SK-N-SH (cell line): ENCODE results near the gene FAM131C. TPM values are rescaled to one million over a fixed set of nuclear protein-coding genes. Genes with fewer than 3 reads are reported as not detected.

Experiments used
- CTCF ChIA-PET: fragments of 300-600, 350-600 bp; formaldehyde crosslinking; extraction: SDS; loops from one replicate; lab custom pipeline; 2021; lab: Yijun Ruan, JAX
- POLR2A ChIA-PET: fragments of 350-600 bp; sonication (Branson Sonifier 250); formaldehyde crosslinking; extraction: SDS; loops from one replicate; lab custom pipeline; 2020; ENCODE audit warnings: antibody characterized with exemption, inconsistent platforms; lab: Yijun Ruan, JAX
- DNase-seq: peaks from one replicate; pipeline ENCODE4 v3.0.0; 2012
- H2AFZ ChIP-seq: fragments of 200-600 bp; sonication (generic); 2 replicates; pipeline ENCODE4 v1.8.1; 2016; ENCODE audit warnings: antibody characterized with exemption, mild to moderate bottlenecking, low read depth
- H3F3A ChIP-seq: fragments of 200-600 bp; sonication (generic); replicated peaks from 2 replicates; pipeline ENCODE3; 2016; ENCODE audit warnings: antibody characterized with exemption, mild to moderate bottlenecking; ENCODE audit not compliant: insufficient read depth
- H3K27ac ChIP-seq, 2 experiments: fragments of 200-500 bp in 1 of 2; fragments of 200-600 bp in 1 of 2; sonication (Bioruptor generic) in 1 of 2; sonication (generic), shearing (Covaris generic) in 1 of 2; 2 replicates each; pipeline versions ENCODE4 v1.5.1 to v1.6.1; 2014 to 2016; ENCODE audit warnings: low read depth in 2 of 2, inconsistent platforms in 1 of 2, low read length in 1 of 2, mild to moderate bottlenecking in 1 of 2, mixed read lengths in 1 of 2
- H3K27me3 ChIP-seq: fragments of 200-600 bp; sonication (generic), shearing (Covaris generic); 2 replicates; pipeline ENCODE4 v1.6.1; 2016; ENCODE audit warnings: mixed run types; ENCODE audit not compliant: insufficient read depth
- H3K36me3 ChIP-seq, 2 experiments: fragments of 200-500 bp in 1 of 2; fragments of 200-600 bp in 1 of 2; sonication (Bioruptor generic) in 1 of 2; sonication (generic) in 1 of 2; replicated peaks in 1 of 2; 2 replicates each; pipeline versions ENCODE3 to v1.5.1; 2014 to 2016; ENCODE audit warnings: low read length in 1 of 2, mild to moderate bottlenecking in 1 of 2; ENCODE audit not compliant: insufficient read depth in 2 of 2, control insufficient read depth in 1 of 2
- H3K4me1 ChIP-seq, 2 experiments: fragments of 200-500 bp in 1 of 2; fragments of 200-600 bp in 1 of 2; sonication (Bioruptor generic) in 1 of 2; sonication (generic), shearing (Covaris generic) in 1 of 2; 2 replicates each; pipeline versions ENCODE4 v1.5.1 to v1.6.1; 2014 to 2016; ENCODE audit warnings: low read depth in 1 of 2, low read length in 1 of 2, mixed run types in 1 of 2; ENCODE audit not compliant: insufficient read depth in 2 of 2, control insufficient read depth in 1 of 2
- H3K4me2 ChIP-seq: fragments of 200-600 bp; sonication (generic), shearing (Covaris generic); 2 replicates; pipeline ENCODE4 v1.6.1; 2017; ENCODE audit warnings: mixed run types
- H3K4me3 ChIP-seq, 2 experiments: fragments of 200-500 bp in 1 of 2; fragments of 200-600 bp in 1 of 2; sonication (Bioruptor generic) in 1 of 2; sonication (generic), shearing (Covaris generic) in 1 of 2; 2 replicates each; pipeline versions ENCODE4 v1.5.1 to v1.8.1; 2014 to 2016; ENCODE audit warnings: low read depth in 2 of 2, inconsistent platforms in 1 of 2, low read length in 1 of 2, mild to moderate bottlenecking in 1 of 2, mixed read lengths in 1 of 2, moderate library complexity in 1 of 2
- H3K79me2 ChIP-seq: fragments of 200-600 bp; sonication (generic); 2 replicates; pipeline ENCODE4 v1.8.1; 2017; ENCODE audit warnings: mild to moderate bottlenecking; ENCODE audit not compliant: insufficient read depth
- H3K9ac ChIP-seq: fragments of 200-600 bp; sonication (generic); 2 replicates; pipeline ENCODE4 v1.6.1; 2017; ENCODE audit warnings: mixed run types
- H3K9me2 ChIP-seq: fragments of 200-600 bp; sonication (generic); 2 replicates; pipeline ENCODE4 v1.6.1; 2017; ENCODE audit warnings: mixed run types
- H3K9me3 ChIP-seq: fragments of 200-600 bp; sonication (generic); 2 replicates; pipeline ENCODE4 v1.6.1; 2017; ENCODE audit warnings: mixed run types, mild to moderate bottlenecking, moderate library complexity
- H4K20me1 ChIP-seq: fragments of 200-600 bp; sonication (generic); 2 replicates; pipeline ENCODE4 v1.6.1; 2017; ENCODE audit warnings: mild to moderate bottlenecking, mixed run types; ENCODE audit not compliant: insufficient read depth
- ELF1 ChIP-seq: IDR thresholded peaks from 2 replicates; pipeline ENCODE4 v1.4.0; 2012
- FOSL2 ChIP-seq: IDR thresholded peaks from 2 replicates; pipeline ENCODE4 v1.4.0; 2012; ENCODE audit warnings: low read depth, mild to moderate bottlenecking, moderate library complexity, borderline replicate concordance
- FOXM1 ChIP-seq: IDR thresholded peaks from 2 replicates; pipeline ENCODE4 v1.4.0; 2012; ENCODE audit warnings: low read depth, mild to moderate bottlenecking
- JUND ChIP-seq: IDR thresholded peaks from 2 replicates; pipeline ENCODE4 v1.4.0; 2012
- MAX ChIP-seq: IDR thresholded peaks from 2 replicates; pipeline ENCODE4 v1.4.0; 2012; ENCODE audit warnings: low read depth
- MEF2A ChIP-seq: IDR thresholded peaks from 2 replicates; pipeline ENCODE4 v1.4.0; 2012; ENCODE audit warnings: low read depth, borderline replicate concordance
- NFIC ChIP-seq: IDR thresholded peaks from 2 replicates; pipeline ENCODE4 v1.4.0; 2012; ENCODE audit warnings: borderline replicate concordance
- NRF1 ChIP-seq: IDR thresholded peaks from 2 replicates; pipeline ENCODE4 v1.6.1; 2012; ENCODE audit warnings: low read depth, mild to moderate bottlenecking, low read length
- POLR2AphosphoS5 ChIP-seq: IDR thresholded peaks from 2 replicates; pipeline ENCODE4 v1.6.1; 2012; ENCODE audit warnings: low read depth, low read length
- RCOR1 ChIP-seq: fragments of 150-350 bp; IDR thresholded peaks from 2 replicates; pipeline ENCODE4 v1.6.1; 2017; ENCODE audit warnings: antibody characterized with exemption, low read length
- RFX5 ChIP-seq: IDR thresholded peaks from 2 replicates; pipeline ENCODE4 v1.6.1; 2012; ENCODE audit warnings: mild to moderate bottlenecking, improper control_type of control experiment, low read length
- RXRA ChIP-seq: IDR thresholded peaks from 2 replicates; pipeline ENCODE4 v1.4.0; 2012; ENCODE audit warnings: low read depth, mild to moderate bottlenecking, borderline replicate concordance
- TAF1 ChIP-seq: IDR thresholded peaks from 2 replicates; pipeline ENCODE4 v1.6.1; 2012; ENCODE audit warnings: low read depth, mild to moderate bottlenecking, low read length, moderate library complexity, borderline replicate concordance
- TEAD4 ChIP-seq: IDR thresholded peaks from 2 replicates; pipeline ENCODE4 v1.4.0; 2012; ENCODE audit warnings: mild to moderate bottlenecking, borderline replicate concordance; ENCODE audit not compliant: insufficient read depth
- USF2 ChIP-seq: fragments of 150-350 bp; IDR thresholded peaks from 2 replicates; pipeline ENCODE4 v1.6.1; 2017; ENCODE audit warnings: antibody characterized with exemption, low read length, low read depth, borderline replicate concordance
- WGBS: methylation state at CpG from one replicate; pipeline ENCODE4 v1.1.6; 2017; ENCODE audit warnings: low lambda C conversion rate; 5-methylcytosine and 5-hydroxymethylcytosine counted together
- polyA plus RNA-seq, 3 experiments: library from polyadenylated mRNA; depleted of rRNA; stranded (reverse); fragments of >200 nt; gene quantifications; 2 replicates each; pipeline ENCODE4 v1.2.3, GENCODE V29; 2012
- TF ChIP-seq, protein P1 (sequence below): IDR thresholded peaks from 2 replicates; pipeline ENCODE4 v1.6.1; 2012; ENCODE audit warnings: mild to moderate bottlenecking, low read depth, low read length, moderate library complexity
- TF ChIP-seq, protein P2 (sequence below): IDR thresholded peaks from 2 replicates; pipeline ENCODE4 v1.4.0; 2012; ENCODE audit warnings: low read depth, borderline replicate concordance

Gene FAM131C
- polyA plus RNA-seq, 1 of the 3 experiments (the other 2 are of a cell fraction): 1.6 TPM

DNA sequence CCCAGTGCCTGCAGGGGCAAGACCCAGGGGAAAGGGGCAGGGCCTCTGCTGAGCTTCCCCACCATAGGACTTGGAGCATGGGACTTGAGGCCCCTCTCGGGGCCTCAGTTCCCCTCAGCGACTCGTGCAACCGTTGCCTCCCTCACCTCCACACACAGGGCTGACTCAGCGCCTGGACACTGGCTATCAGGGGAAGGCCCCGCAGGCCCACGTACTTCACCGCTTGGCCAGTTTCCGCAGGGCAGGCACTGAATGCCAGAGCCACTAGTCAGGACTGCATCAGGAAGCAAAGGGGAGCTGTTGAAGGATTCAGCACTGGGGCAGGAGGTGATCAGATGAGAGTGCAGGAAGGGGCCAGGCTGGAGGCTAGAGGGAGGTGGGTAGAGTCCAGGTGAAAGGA lies 15.5 kb upstream of the FAM131C start:
- TF ChIP-seq MAX: 0 out of 2 replicates have a peak, but pooled peaks have one; percentile 21
- TF ChIP-seq, protein P1, sequence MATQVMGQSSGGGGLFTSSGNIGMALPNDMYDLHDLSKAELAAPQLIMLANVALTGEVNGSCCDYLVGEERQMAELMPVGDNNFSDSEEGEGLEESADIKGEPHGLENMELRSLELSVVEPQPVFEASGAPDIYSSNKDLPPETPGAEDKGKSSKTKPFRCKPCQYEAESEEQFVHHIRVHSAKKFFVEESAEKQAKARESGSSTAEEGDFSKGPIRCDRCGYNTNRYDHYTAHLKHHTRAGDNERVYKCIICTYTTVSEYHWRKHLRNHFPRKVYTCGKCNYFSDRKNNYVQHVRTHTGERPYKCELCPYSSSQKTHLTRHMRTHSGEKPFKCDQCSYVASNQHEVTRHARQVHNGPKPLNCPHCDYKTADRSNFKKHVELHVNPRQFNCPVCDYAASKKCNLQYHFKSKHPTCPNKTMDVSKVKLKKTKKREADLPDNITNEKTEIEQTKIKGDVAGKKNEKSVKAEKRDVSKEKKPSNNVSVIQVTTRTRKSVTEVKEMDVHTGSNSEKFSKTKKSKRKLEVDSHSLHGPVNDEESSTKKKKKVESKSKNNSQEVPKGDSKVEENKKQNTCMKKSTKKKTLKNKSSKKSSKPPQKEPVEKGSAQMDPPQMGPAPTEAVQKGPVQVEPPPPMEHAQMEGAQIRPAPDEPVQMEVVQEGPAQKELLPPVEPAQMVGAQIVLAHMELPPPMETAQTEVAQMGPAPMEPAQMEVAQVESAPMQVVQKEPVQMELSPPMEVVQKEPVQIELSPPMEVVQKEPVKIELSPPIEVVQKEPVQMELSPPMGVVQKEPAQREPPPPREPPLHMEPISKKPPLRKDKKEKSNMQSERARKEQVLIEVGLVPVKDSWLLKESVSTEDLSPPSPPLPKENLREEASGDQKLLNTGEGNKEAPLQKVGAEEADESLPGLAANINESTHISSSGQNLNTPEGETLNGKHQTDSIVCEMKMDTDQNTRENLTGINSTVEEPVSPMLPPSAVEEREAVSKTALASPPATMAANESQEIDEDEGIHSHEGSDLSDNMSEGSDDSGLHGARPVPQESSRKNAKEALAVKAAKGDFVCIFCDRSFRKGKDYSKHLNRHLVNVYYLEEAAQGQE: 0 out of 2 replicates have a peak, but pooled peaks have one; percentile 49
- TF ChIP-seq ELF1: 0 out of 2 replicates have a peak, but pooled peaks have one; percentile 18
- no peak for TF ChIP-seq NFIC
- Histone ChIP-seq H3K36me3 (no peaks in the 10 kb centered on the region), H3K9ac (no peak overlapping the region), H3F3A (no peaks in the 10 kb centered on the region), H3K79me2 (no peaks in the 10 kb centered on the region), H3K9me2 (no peaks in the 10 kb centered on the region), H3K4me3 (no peak overlapping the region), H3K4me2 (no peak overlapping the region), H2AFZ (peak overlapping the region; percentile 56; the same call in 1 of the 2 replicates), H3K9me3 (no peaks in the 10 kb centered on the region), H3K27me3 (no peaks in the 10 kb centered on the region), H3K4me1 (peaks cover 0 to 3% of the 10 kb centered on the region in 2 experiments; a peak in 1 of 4 replicates), H3K27ac (no peak overlapping the region; a peak in 1 of 4 replicates), H4K20me1 (no peaks in the 10 kb centered on the region)
- ChIA-PET POLR2A (no interaction called here), CTCF (interaction anchor here (0.8 to 1.0 kb wide), 2 partner anchors 8 to 64 kb away, joined by 3 read pairs; no protein-coding TSS in a partner anchor)
- no peak for DNase-seq
- 50% methylated on average over 4 of the region's 9 CpGs for WGBS

- no peak for DNase-seq
- no peak overlapping the region for H3K4me2 ChIP-seq
- no peaks in the 10 kb centered on the region for H3F3A ChIP-seq
- 93% methylated on average over 9 of the region's 17 CpGs for WGBS
- no peak overlapping the region for H3K9ac ChIP-seq
- no peaks in the 10 kb centered on the region for H3K27me3 ChIP-seq
- no peak overlapping the region for H2AFZ ChIP-seq
- H3K4me1 ChIP-seq: peaks cover 0 to 3% of the 10 kb centered on the region in 2 experiments; a peak in 1 of 4 replicates
- no peaks in the 10 kb centered on the region for H3K9me2 ChIP-seq
- H4K20me1 ChIP-seq: no peaks in the 10 kb centered on the region
- ChIA-PET POLR2A (no interaction called here), CTCF (interaction anchor here (0.8 to 1.0 kb wide), 2 partner anchors 8 to 64 kb away, joined by 3 read pairs; no protein-coding TSS in a partner anchor)
- no peaks in the 10 kb centered on the region for H3K36me3 ChIP-seq
- no peaks in the 10 kb centered on the region for H3K79me2 ChIP-seq
- H3K27ac ChIP-seq: no peak overlapping the region; a peak in 1 of 4 replicates
- no peaks in the 10 kb centered on the region for H3K9me3 ChIP-seq
- H3K4me3 ChIP-seq: no peak overlapping the region
- TF ChIP-seq JUND: no peak
- no peak for TF ChIP-seq TEAD4
- no peak for TF ChIP-seq USF2
- TF ChIP-seq FOSL2: no peak
- no peak for TF ChIP-seq FOXM1
- TF ChIP-seq NRF1: no peak
- TF ChIP-seq RXRA: no peak
- TF ChIP-seq POLR2AphosphoS5: no peak
- no peak for TF ChIP-seq TAF1
- TF ChIP-seq, protein P2, sequence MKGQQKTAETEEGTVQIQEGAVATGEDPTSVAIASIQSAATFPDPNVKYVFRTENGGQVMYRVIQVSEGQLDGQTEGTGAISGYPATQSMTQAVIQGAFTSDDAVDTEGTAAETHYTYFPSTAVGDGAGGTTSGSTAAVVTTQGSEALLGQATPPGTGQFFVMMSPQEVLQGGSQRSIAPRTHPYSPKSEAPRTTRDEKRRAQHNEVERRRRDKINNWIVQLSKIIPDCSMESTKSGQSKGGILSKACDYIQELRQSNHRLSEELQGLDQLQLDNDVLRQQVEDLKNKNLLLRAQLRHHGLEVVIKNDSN: no peak
- TF ChIP-seq RFX5: no peak
- TF ChIP-seq, protein P1: no peak
- no peak for TF ChIP-seq RCOR1
- TF ChIP-seq MEF2A: no peak
Observed at GRCh38 chr1:16088351-16088911, 15.0 kb upstream of the FAM131C start.
